OCI-LY3 (cell line): Measurements from ENCODE around the gene SLC6A13.

Experiments
- H2AFZ ChIP-seq: fragments of 200-600, 300-600 bp; shearing (Covaris generic); 2 replicates; pipeline ENCODE4 v1.6.0; 2014; ENCODE audit warnings: antibody characterized with exemption, low read depth, low read length
- H3K27ac ChIP-seq: fragments of 200-600, 300-600 bp; sonication (generic); 2 replicates; pipeline ENCODE4 v1.5.1; 2014; ENCODE audit warnings: mild to moderate bottlenecking, low read length, moderate library complexity, mixed read lengths
- H3K27me3 ChIP-seq: fragments of 200-600, 300-600 bp; sonication (generic); 2 replicates; pipeline ENCODE4 v1.6.1; 2014; ENCODE audit warnings: low read depth, low read length, mixed read lengths
- H3K36me3 ChIP-seq: fragments of 200-600, 300-600 bp; sonication (generic); replicated peaks from 2 replicates; pipeline ENCODE3; 2014; ENCODE audit warnings: low read depth, low read length, mixed read lengths
- H3K4me1 ChIP-seq: fragments of 300-600, 200-600 bp; sonication (generic); 2 replicates; pipeline ENCODE4 v1.6.1; 2014; ENCODE audit warnings: low read length, mixed read lengths
- H3K4me2 ChIP-seq: fragments of 200-600, 300-600 bp; sonication (generic); 2 replicates; pipeline ENCODE4 v1.6.1; 2014; ENCODE audit warnings: low read length, mixed read lengths
- H3K4me3 ChIP-seq: fragments of 300-600, 200-600 bp; sonication (generic); 2 replicates; pipeline ENCODE4 v1.5.1; 2014; ENCODE audit warnings: antibody characterized with exemption, mild to moderate bottlenecking, low read length, moderate library complexity
- H3K79me2 ChIP-seq: fragments of 300-600, 200-600 bp; shearing (Covaris generic); 2 replicates; pipeline ENCODE4 v1.6.1; 2014; ENCODE audit warnings: mild to moderate bottlenecking, low read length, mixed read lengths
- H3K9ac ChIP-seq: fragments of 300-600, 200-600 bp; shearing (Covaris generic); 2 replicates; pipeline ENCODE4 v1.6.0; 2014; ENCODE audit warnings: mild to moderate bottlenecking, low read length, moderate library complexity
- H3K9me3 ChIP-seq: fragments of 200-600, 300-600 bp; shearing (Covaris generic); 2 replicates; pipeline ENCODE4 v1.6.1; 2014; ENCODE audit warnings: low read length, mixed read lengths; ENCODE audit not compliant: insufficient read depth
- H4K20me1 ChIP-seq: fragments of 200-600, 300-600 bp; sonication (generic); 2 replicates; pipeline ENCODE4 v1.6.1; 2016; ENCODE audit warnings: low read length, mixed read lengths; ENCODE audit not compliant: insufficient read depth
- EZH2phosphoT487 ChIP-seq: fragments of 200-600 bp; shearing (Covaris generic); IDR thresholded peaks from 2 replicates; pipeline ENCODE4 v1.6.1; 2018; ENCODE audit warnings: antibody characterized with exemption, mixed run types, low read depth
- TF ChIP-seq, protein P1 (sequence below): fragments of 200-600, 300-600 bp; sonication (generic); IDR thresholded peaks from 2 replicates; pipeline ENCODE4 v1.5.1; 2014; ENCODE audit warnings: antibody characterized with exemption, low read length, low read depth

Gene SLC6A13

DNA sequence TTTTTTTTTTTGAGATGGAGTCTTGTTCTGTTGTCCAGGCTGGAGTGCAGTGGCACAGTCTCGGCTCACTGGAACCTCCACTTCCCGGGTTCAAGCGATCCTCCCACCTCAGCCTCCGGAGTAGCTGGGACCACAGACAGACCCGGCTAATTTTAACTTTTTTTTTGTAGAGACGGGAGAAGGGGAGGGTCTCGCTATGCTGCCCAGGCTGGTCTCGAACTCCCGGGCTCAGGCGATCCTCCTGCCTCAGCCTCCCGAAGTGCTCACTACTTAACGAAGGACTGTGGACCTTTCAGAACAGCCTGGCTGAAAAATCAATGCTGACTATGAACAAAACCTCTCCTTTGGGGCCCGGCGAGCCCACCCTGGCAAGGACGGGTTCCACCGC, 59.6 kb downstream of the SLC6A13 start:
- H3K4me3 ChIP-seq = no peak overlapping the region
- no peak overlapping the region for H3K4me2 ChIP-seq

GRCh38 chr12:202081-202731, 60.4 kb downstream of the SLC6A13 start:
- Histone ChIP-seq H3K27me3 (peaks cover 9% of the 10 kb centered on the region; the same call in 1 of the 2 replicates), H3K4me2 (no peak overlapping the region), H3K9me3 (no peaks in the 10 kb centered on the region), H2AFZ (no peak overlapping the region), H3K36me3 (no peaks in the 10 kb centered on the region), H3K4me1 (no peaks in the 10 kb centered on the region), H3K9ac (no peak overlapping the region), H3K27ac (no peak overlapping the region), H3K4me3 (no peak overlapping the region), H4K20me1 (no peaks in the 10 kb centered on the region), H3K79me2 (no peaks in the 10 kb centered on the region)
- no peak for TF ChIP-seq EZH2phosphoT487
- TF ChIP-seq, protein P1, sequence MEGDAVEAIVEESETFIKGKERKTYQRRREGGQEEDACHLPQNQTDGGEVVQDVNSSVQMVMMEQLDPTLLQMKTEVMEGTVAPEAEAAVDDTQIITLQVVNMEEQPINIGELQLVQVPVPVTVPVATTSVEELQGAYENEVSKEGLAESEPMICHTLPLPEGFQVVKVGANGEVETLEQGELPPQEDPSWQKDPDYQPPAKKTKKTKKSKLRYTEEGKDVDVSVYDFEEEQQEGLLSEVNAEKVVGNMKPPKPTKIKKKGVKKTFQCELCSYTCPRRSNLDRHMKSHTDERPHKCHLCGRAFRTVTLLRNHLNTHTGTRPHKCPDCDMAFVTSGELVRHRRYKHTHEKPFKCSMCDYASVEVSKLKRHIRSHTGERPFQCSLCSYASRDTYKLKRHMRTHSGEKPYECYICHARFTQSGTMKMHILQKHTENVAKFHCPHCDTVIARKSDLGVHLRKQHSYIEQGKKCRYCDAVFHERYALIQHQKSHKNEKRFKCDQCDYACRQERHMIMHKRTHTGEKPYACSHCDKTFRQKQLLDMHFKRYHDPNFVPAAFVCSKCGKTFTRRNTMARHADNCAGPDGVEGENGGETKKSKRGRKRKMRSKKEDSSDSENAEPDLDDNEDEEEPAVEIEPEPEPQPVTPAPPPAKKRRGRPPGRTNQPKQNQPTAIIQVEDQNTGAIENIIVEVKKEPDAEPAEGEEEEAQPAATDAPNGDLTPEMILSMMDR = no peak

More for the DNA sequence above, 59.6 kb downstream of the SLC6A13 start:
- Histone ChIP-seq H3K79me2 (no peaks in the 10 kb centered on the region), H4K20me1 (no peaks in the 10 kb centered on the region), H2AFZ (no peak overlapping the region), H3K4me1 (no peaks in the 10 kb centered on the region), H3K27ac (no peak overlapping the region), H3K9ac (no peak overlapping the region), H3K9me3 (no peaks in the 10 kb centered on the region), H3K36me3 (no peaks in the 10 kb centered on the region), H3K27me3 (peaks cover 9% of the 10 kb centered on the region; the same call in 1 of the 2 replicates)
- TF ChIP-seq EZH2phosphoT487 = no peak
- TF ChIP-seq, protein P1 = no peak

DNA sequence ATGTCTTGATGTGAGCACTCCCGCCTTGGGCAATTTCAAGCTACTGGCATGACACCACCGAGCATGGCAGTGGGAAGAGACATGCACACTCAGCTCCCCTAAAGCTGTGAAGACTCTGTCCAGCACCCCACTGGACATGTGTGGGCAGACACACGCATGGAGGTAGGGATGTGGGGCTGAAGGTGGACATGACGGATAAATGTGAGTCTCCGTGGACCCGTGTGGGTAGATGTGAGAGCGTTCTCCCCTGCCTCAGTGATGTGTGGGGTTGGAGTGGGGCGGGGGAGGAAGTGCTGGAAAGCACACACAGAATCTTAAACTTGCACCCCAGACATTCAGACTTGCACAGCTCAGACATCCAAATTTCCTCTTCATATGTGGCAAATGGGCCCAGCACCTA, 61.3 kb downstream of the SLC6A13 start:
- H3K27ac ChIP-seq = no peak overlapping the region
- H3K4me2 ChIP-seq = no peak overlapping the region
- no peak overlapping the region for H2AFZ ChIP-seq
- H3K4me1 ChIP-seq = no peaks in the 10 kb centered on the region
- H3K36me3 ChIP-seq = no peaks in the 10 kb centered on the region
- H4K20me1 ChIP-seq = no peaks in the 10 kb centered on the region
- H3K27me3 ChIP-seq = peaks cover 9% of the 10 kb centered on the region; the same call in 1 of the 2 replicates
- H3K9me3 ChIP-seq = no peaks in the 10 kb centered on the region
- TF ChIP-seq, protein P1 = no peak
- no peak for TF ChIP-seq EZH2phosphoT487
- H3K79me2 ChIP-seq = no peaks in the 10 kb centered on the region
- no peak overlapping the region for H3K9ac ChIP-seq
- H3K4me3 ChIP-seq = no peak overlapping the region

GRCh38 chr12:198705-199104, 63.9 kb downstream of the SLC6A13 start:
- Histone ChIP-seq H3K79me2 (no peaks in the 10 kb centered on the region), H3K27ac (no peak overlapping the region), H3K27me3 (peaks cover 9% of the 10 kb centered on the region; the same call in 1 of the 2 replicates), H4K20me1 (no peaks in the 10 kb centered on the region), H3K9ac (no peak overlapping the region), H3K4me1 (no peaks in the 10 kb centered on the region), H3K9me3 (no peaks in the 10 kb centered on the region), H3K4me3 (no peak overlapping the region), H3K4me2 (no peak overlapping the region), H3K36me3 (no peaks in the 10 kb centered on the region), H2AFZ (no peak overlapping the region)
- TF ChIP-seq, protein P1 = no peak
- TF ChIP-seq EZH2phosphoT487 = no peak
